Breast epithelium (tissue), 3 donors: ENCODE measurements around the gene MSH5.

ENCODE experiments used
- CTCF ChIP-seq, 3 donors: fragments of 450-650 bp; IDR thresholded peaks; one replicate each; pipeline ENCODE4 v1.5.1; 2016 to 2017; ENCODE audit warnings: antibody characterized with exemption in 3 of 3, mild to moderate bottlenecking in 3 of 3, moderate library complexity in 3 of 3
- POLR2A ChIP-seq: fragments of 450-650 bp; IDR thresholded peaks from one replicate; pipeline ENCODE4 v1.6.1; 2016; ENCODE audit warnings: antibody characterized with exemption, mild to moderate bottlenecking, moderate library complexity

- TF ChIP-seq CTCF (IDR thresholded peaks at IDR 0.05) (no peak), POLR2A (no peak)
Observed at GRCh38 chr6:31768363-31769257, 28.8 kb downstream of the MSH5 start.
